Esophagus muscularis mucosa (tissue), 4 donors: ENCODE results near the gene NRXN3. TPM values are rescaled to one million over a fixed set of nuclear protein-coding genes. Genes with fewer than 3 reads are reported as not detected.

Source experiments
- DNase-seq: peaks from one replicate; pipeline ENCODE4 v3.0.0-alpha.2; 2017; ENCODE audit errors: extremely low spot score
- H3K27ac ChIP-seq, 4 donors: fragments of 200-600 bp; sonication (generic); replicated peaks in 1 of 4; 1 replicate in 3 of 4; 2 replicates in 1 of 4; pipeline ENCODE4 v1.5.1; 2016 to 2019; ENCODE audit warnings: mild to moderate bottlenecking in 1 of 4
- H3K27me3 ChIP-seq, 4 donors: fragments of 200-600 bp; sonication (generic); one replicate each; pipeline versions ENCODE4 v1.5.1 to v1.6.0; 2016 to 2019
- H3K36me3 ChIP-seq, 4 donors: fragments of 200-600 bp; sonication (generic); one replicate each; pipeline ENCODE4 v1.5.1; 2016 to 2019
- H3K4me1 ChIP-seq, 4 donors: fragments of 200-600 bp; sonication (generic); one replicate each; pipeline ENCODE4 v1.5.1; 2016 to 2019
- H3K4me3 ChIP-seq, 4 donors: fragments of 200-600 bp; sonication (generic); 1 replicate in 2 of 4; 2 replicates in 2 of 4; pipeline ENCODE4 v1.5.1; 2016 to 2019; ENCODE audit warnings: mild to moderate bottlenecking in 4 of 4, moderate library complexity in 1 of 4
- H3K9me3 ChIP-seq, 4 donors: fragments of 200-600 bp; sonication (generic); 1 replicate in 3 of 4; 2 replicates in 1 of 4; pipeline ENCODE4 v1.5.1; 2016 to 2019
- EP300 ChIP-seq: sonication (generic); formaldehyde crosslinking; IDR thresholded peaks from one replicate; pipeline ENCODE4 v1.6.1; 2017; ENCODE audit warnings: antibody characterized with exemption
- POLR2A ChIP-seq: fragments of 450-650 bp; IDR thresholded peaks from one replicate; pipeline ENCODE4 v1.6.1; 2017; ENCODE audit warnings: antibody characterized with exemption, moderate library complexity, mild to moderate bottlenecking, low read depth
- POLR2AphosphoS5 ChIP-seq, 2 donors: sonication (generic); formaldehyde crosslinking; IDR thresholded peaks; one replicate each; pipeline ENCODE4 v1.6.1; 2017; ENCODE audit warnings: antibody characterized with exemption in 2 of 2
- WGBS: methylation state at CpG from one replicate; pipeline ENCODE4 v1.1.5; 2018; 5-methylcytosine and 5-hydroxymethylcytosine counted together
- intact Hi-C: fragments of 100-400 bp; cut with DNase I; formaldehyde crosslinking; loops from one replicate; pipeline ENCODE4 v1.15.1; 2023
- total RNA-seq, 4 donors: library from RNA; depleted of rRNA; stranded (reverse); fragments of >200 nt; gene quantifications; one replicate each; pipeline versions ENCODE4 v1.1.0 to v1.2.1, GENCODE V29; 2016
- TF ChIP-seq, protein P1 (sequence below), 3 experiments: fragments of 200-600 bp in 2 of 3; fragments of 450-650 bp in 1 of 3; sonication (generic) in 2 of 3; IDR thresholded peaks; one replicate each; pipeline ENCODE4 v1.5.1; 2017 to 2019; ENCODE audit warnings: antibody characterized with exemption in 3 of 3, mild to moderate bottlenecking in 2 of 3, moderate library complexity in 1 of 3

The NRXN3 gene
- total RNA-seq, 4 donors from 2014 or later, result 71.1 to 159 (median 122) TPM

DNA sequence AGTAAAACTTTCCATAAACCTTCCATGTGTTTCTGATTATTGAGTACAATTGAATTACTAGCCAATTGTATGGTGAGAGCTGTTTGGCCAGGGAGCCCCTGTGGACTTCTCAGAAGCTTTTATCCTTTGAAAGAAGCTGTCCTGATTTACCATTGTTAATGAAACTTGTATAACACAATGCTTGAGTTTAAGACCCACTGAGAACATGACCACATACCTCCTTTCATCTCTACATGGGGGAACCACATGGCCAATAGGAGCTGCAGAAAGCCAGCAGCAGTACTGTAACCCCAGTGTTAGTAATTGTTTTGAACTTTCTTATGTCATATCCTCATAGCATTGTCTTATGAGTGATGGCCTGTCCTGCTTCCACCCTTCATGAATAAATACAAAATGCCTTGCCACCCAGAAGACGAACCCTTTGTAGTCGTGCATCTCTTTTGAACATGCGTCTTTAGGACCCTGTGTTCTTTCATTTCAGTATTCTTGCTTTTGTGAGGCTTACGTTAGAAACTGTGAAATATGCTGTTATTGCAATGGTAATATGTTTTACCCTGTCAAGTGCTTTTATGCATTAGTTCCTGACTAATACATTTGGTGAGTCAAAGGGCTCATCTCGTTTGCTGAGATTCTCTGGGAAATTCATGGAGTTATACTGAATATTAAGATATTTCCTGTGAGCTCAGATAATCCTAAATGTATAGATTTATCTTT, 815.7 kb downstream of the NRXN3 start:
- DNase-seq, result no peak
- no peak for TF ChIP-seq POLR2A
- WGBS, result 80% methylated on average over 5 of the region's 5 CpGs
- no peaks in the 10 kb centered on the region for H3K4me1 ChIP-seq
- H3K27ac ChIP-seq, result no peak overlapping the region
- no peak overlapping the region for H3K4me3 ChIP-seq
- no peaks in the 10 kb centered on the region for H3K9me3 ChIP-seq
- H3K27me3 ChIP-seq, result no peaks in the 10 kb centered on the region
- intact Hi-C loops, result no loop called here
- H3K36me3 ChIP-seq, result no peaks in the 10 kb centered on the region

DNA sequence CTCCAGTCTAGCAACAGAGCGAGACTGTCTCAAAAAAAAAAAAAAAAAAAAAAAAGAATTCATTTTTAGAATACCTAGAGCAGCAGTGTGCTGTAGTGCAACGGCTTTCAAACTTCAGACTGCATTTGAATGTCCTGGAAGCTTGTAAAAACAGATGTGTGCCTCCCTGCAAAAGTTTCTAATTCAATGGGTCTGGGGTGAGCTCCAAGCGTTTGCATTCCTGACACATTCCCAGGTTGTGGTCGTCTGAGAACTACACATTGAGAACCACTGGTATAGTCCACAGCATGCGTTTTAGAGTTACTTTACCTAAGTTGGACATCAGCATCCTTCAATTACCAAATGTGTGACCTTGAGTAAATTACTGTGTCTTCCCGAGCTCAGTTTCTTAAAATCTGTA, 816.8 kb downstream of the NRXN3 start:
- Histone ChIP-seq H3K4me3 (no peak overlapping the region), H3K9me3 (no peaks in the 10 kb centered on the region), H3K36me3 (no peaks in the 10 kb centered on the region), H3K27me3 (no peaks in the 10 kb centered on the region), H3K4me1 (no peaks in the 10 kb centered on the region), H3K27ac (no peak overlapping the region)
- WGBS, result 65% methylated on average over 6 of the region's 6 CpGs
- intact Hi-C loops, result no loop called here
- DNase-seq, result no peak
- no peak for TF ChIP-seq EP300
- TF ChIP-seq POLR2A, result no peak
- TF ChIP-seq POLR2AphosphoS5 (IDR thresholded peaks at IDR 0.05), result no peak
- TF ChIP-seq, protein P1, sequence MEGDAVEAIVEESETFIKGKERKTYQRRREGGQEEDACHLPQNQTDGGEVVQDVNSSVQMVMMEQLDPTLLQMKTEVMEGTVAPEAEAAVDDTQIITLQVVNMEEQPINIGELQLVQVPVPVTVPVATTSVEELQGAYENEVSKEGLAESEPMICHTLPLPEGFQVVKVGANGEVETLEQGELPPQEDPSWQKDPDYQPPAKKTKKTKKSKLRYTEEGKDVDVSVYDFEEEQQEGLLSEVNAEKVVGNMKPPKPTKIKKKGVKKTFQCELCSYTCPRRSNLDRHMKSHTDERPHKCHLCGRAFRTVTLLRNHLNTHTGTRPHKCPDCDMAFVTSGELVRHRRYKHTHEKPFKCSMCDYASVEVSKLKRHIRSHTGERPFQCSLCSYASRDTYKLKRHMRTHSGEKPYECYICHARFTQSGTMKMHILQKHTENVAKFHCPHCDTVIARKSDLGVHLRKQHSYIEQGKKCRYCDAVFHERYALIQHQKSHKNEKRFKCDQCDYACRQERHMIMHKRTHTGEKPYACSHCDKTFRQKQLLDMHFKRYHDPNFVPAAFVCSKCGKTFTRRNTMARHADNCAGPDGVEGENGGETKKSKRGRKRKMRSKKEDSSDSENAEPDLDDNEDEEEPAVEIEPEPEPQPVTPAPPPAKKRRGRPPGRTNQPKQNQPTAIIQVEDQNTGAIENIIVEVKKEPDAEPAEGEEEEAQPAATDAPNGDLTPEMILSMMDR (IDR thresholded peaks at IDR 0.05), result no peak

DNA sequence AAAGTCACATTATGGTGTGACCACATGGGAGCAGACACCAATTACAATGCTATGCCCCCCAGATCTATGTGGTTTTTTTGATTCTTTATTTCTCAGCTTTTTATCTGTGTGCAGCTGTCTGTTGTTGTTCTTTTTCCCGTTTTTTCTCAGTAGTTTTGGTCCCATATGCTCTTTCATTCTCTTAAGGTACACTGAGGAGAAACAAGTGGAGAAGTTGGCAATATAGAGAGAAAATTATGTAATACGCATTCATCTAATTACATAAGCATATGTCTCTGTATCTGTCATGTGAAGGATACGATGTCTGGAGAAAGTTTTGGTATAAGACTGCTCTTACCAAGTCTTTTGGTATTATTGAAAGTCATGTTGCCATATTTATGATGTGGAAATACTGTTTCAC, 819.0 kb downstream of the NRXN3 start:
- H3K27ac ChIP-seq, result no peak overlapping the region
- no peaks in the 10 kb centered on the region for H3K36me3 ChIP-seq
- H3K9me3 ChIP-seq, result no peaks in the 10 kb centered on the region
- TF ChIP-seq EP300 (no peak), POLR2A (no peak), POLR2AphosphoS5 (IDR thresholded peaks at IDR 0.05) (no peak)
- TF ChIP-seq, protein P1 (IDR thresholded peaks at IDR 0.05), result no peak
- intact Hi-C loops, result no loop called here
- H3K4me3 ChIP-seq, result no peak overlapping the region
- 53% methylated on average over 3 of the region's 3 CpGs for WGBS
- no peaks in the 10 kb centered on the region for H3K4me1 ChIP-seq
- no peaks in the 10 kb centered on the region for H3K27me3 ChIP-seq
- DNase-seq, result no peak

DNA sequence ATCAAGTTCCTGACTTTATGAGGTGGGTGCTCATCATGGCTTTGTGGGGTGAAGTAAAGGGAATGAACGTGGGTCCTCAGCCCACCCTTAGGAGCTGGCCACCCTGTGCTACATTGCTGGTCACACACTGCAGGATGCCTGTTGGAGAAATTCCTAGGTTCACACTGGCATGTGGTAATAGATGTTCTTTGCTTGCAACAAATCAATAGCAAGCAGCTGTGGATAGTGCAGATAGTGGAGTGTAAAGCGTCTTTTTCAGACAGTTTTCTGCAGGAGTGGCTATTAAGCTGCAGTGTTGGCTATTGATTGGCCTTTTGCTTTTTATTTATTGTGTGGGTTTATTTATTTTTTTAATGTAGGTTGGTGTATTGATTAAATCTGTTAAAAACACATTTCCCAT, 822.7 kb downstream of the NRXN3 start:
- TF ChIP-seq POLR2A, result no peak
- TF ChIP-seq, protein P1 (IDR thresholded peaks at IDR 0.05), result no peak
- WGBS, result 95% methylated on average over 2 of the region's 2 CpGs
- Histone ChIP-seq H3K4me1 (peaks cover 0 to 5% (median 4%) of the 10 kb centered on the region in 4 donors), H3K4me3 (no peak overlapping the region), H3K27me3 (no peaks in the 10 kb centered on the region), H3K36me3 (no peaks in the 10 kb centered on the region), H3K27ac (no peak overlapping the region), H3K9me3 (no peaks in the 10 kb centered on the region)
- DNase-seq, result no peak
- intact Hi-C loops, result no loop called here

DNA sequence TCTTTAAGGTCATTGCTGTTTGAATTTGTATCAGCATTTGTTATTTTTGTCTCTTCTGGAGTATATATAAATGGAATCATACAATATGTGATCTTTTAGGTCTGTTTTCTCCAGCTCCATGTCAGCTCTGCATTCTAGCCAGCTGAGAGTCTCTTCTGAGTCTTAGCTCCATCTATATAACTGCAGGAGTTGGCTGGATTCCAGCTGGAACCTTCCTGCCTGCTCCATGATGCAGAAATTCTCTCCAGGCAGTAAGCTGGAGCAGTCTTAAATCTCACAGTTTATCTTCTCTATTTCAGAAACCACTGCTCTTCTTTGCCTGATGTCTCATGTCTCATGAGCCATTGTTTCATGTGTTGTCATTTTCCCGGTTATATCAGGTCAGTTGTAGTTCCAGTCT, 827.6 kb downstream of the NRXN3 start:
- Histone ChIP-seq H3K36me3 (no peaks in the 10 kb centered on the region), H3K27ac (no peak overlapping the region), H3K4me3 (no peak overlapping the region), H3K9me3 (no peaks in the 10 kb centered on the region), H3K27me3 (no peaks in the 10 kb centered on the region), H3K4me1 (peaks cover 0 to 10% (median 7%) of the 10 kb centered on the region in 4 donors)
- DNase-seq, result no peak
- 44% methylated on average over 1 of the region's 1 CpG for WGBS
- intact Hi-C loops, result no loop called here
- TF ChIP-seq POLR2AphosphoS5 (IDR thresholded peaks at IDR 0.05) (no peak), POLR2A (no peak), EP300 (no peak)
- TF ChIP-seq, protein P1 (IDR thresholded peaks at IDR 0.05), result no peak
